Mesendoderm (in vitro differentiated cells): ENCODE measurements around the gene CA5B.
A peak's percentile ranks its signal among the peaks of the same experiment; 100 is the strongest.
"Not testable (repeated sequence)": the region's sequence is repeated elsewhere in the genome, so short reads cannot be mapped to it uniquely, and the experiment has no call there.

Experiments
- DNase-seq: peaks from one replicate; pipeline ENCODE4 v3.0.0; 2013
- H2AK5ac ChIP-seq: 2 replicates; pipeline ENCODE4 v1.6.1; 2013; ENCODE audit warnings: low read length, inconsistent platforms
- H2BK120ac ChIP-seq: 2 replicates; pipeline ENCODE4 v1.6.1; 2013; ENCODE audit warnings: low read depth, mild to moderate bottlenecking, low read length, moderate library complexity, mixed read lengths
- H2BK15ac ChIP-seq: replicated peaks from 2 replicates; pipeline ENCODE4 v1.6.1; 2013; ENCODE audit warnings: low read depth, mild to moderate bottlenecking, moderate library complexity
- H2BK5ac ChIP-seq: 2 replicates; pipeline ENCODE4 v1.6.1; 2013; ENCODE audit warnings: low read length, inconsistent platforms
- H3K18ac ChIP-seq: 2 replicates; pipeline ENCODE4 v1.6.1; 2013; ENCODE audit warnings: mild to moderate bottlenecking, low read length, mixed read lengths
- H3K23ac ChIP-seq: one replicate; pipeline ENCODE4 v1.6.1; 2013; ENCODE audit warnings: low read length
- H3K27ac ChIP-seq: 2 replicates; pipeline ENCODE4 v1.5.1; 2013; ENCODE audit warnings: low read depth, mild to moderate bottlenecking, inconsistent platforms, low read length, moderate library complexity
- H3K27me3 ChIP-seq: 2 replicates; pipeline ENCODE4 v1.6.1; 2013; ENCODE audit warnings: low read length, control low read depth, mild to moderate bottlenecking, inconsistent platforms; ENCODE audit not compliant: insufficient read depth, poor library complexity
- H3K36me3 ChIP-seq: 2 replicates; pipeline ENCODE4 v1.6.1; 2013; ENCODE audit warnings: low read length, inconsistent platforms; ENCODE audit not compliant: control insufficient read depth, insufficient read depth
- H3K4ac ChIP-seq: one replicate; pipeline ENCODE4 v1.6.1; 2013; ENCODE audit warnings: low read depth, mild to moderate bottlenecking, low read length, moderate library complexity
- H3K4me1 ChIP-seq: 2 replicates; pipeline ENCODE4 v1.6.1; 2013; ENCODE audit warnings: low read depth, low read length, inconsistent platforms; ENCODE audit not compliant: control insufficient read depth
- H3K4me2 ChIP-seq: 2 replicates; pipeline ENCODE4 v1.6.1; 2013; ENCODE audit warnings: low read length
- H3K4me3 ChIP-seq: 2 replicates; pipeline ENCODE4 v1.5.1; 2013; ENCODE audit warnings: mild to moderate bottlenecking, low read length
- H3K56ac ChIP-seq: one replicate; pipeline ENCODE4 v1.6.1; 2013; ENCODE audit warnings: low read length
- H3K79me1 ChIP-seq: 2 replicates; pipeline ENCODE4 v1.6.1; 2013; ENCODE audit warnings: low read length, inconsistent platforms
- H3K79me2 ChIP-seq: 2 replicates; pipeline ENCODE4 v1.6.1; 2013; ENCODE audit warnings: mild to moderate bottlenecking, low read length; ENCODE audit not compliant: control insufficient read depth, insufficient read depth
- H3K9ac ChIP-seq: 2 replicates; pipeline ENCODE4 v1.6.1; 2013; ENCODE audit warnings: low read length, inconsistent platforms
- H4K5ac ChIP-seq: one replicate; pipeline ENCODE4 v1.6.1; 2013; ENCODE audit warnings: low read length
- H4K8ac ChIP-seq: one replicate; pipeline ENCODE4 v1.6.1; 2013; ENCODE audit warnings: low read depth, mild to moderate bottlenecking, control low read depth, low read length, moderate library complexity
- WGBS: extraction: QIAGEN DNeasy Blood & Tissue Kit; methylation state at CpG from one replicate; pipeline ENCODE4 v1.1.7; 2013; ENCODE audit warnings: low lambda C conversion rate, missing lambda C conversion rate; ENCODE audit not compliant: insufficient coverage; ENCODE audit errors: extremely low coverage; 5-methylcytosine and 5-hydroxymethylcytosine counted together

Gene CA5B

GRCh38 chrX:15704273-15704672, 33.8 kb upstream of the CA5B start:
- H4K5ac ChIP-seq, H3K9ac ChIP-seq, H3K18ac ChIP-seq, H3K4ac ChIP-seq, H2BK5ac ChIP-seq, H3K79me2 ChIP-seq, H3K4me1 ChIP-seq, H3K4me3 ChIP-seq, H2BK15ac ChIP-seq, H2BK120ac ChIP-seq, H3K56ac ChIP-seq, H3K79me1 ChIP-seq, DNase-seq, H3K23ac ChIP-seq, H3K4me2 ChIP-seq, H3K27ac ChIP-seq, H4K8ac ChIP-seq, H2AK5ac ChIP-seq, H3K36me3 ChIP-seq, H3K27me3 ChIP-seq: not testable (repeated sequence)
- no CpG with 5 or more reads among the region's 8 CpGs for WGBS

DNA sequence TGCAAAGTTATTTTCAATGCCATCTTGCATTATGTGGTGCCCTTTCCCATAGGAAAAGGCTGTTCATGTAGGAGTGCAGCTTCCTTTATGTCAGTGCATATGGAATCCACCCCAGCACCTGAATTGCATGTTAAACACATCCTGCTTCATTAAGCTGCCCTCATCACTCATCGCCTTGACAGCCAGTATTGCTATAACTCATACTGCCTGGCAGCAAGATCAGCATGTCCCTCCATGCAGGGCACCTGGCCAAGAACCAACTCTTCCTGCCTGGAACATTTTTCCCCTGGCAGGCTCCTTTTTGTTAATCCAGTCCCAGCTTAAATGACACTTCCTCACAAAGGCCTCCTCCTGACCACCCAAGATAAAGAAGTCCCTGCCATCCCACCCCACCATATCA, 23.5 kb upstream of the CA5B start:
- no peaks in the 10 kb centered on the region for H3K36me3 ChIP-seq
- H3K9ac ChIP-seq: no peak overlapping the region
- H3K56ac ChIP-seq: no peak overlapping the region
- no peak overlapping the region for H3K27ac ChIP-seq
- no peaks in the 10 kb centered on the region for H3K4me1 ChIP-seq
- H3K4me3 ChIP-seq: no peak overlapping the region
- H3K23ac ChIP-seq: no peak overlapping the region
- H3K18ac ChIP-seq: no peak overlapping the region
- no peaks in the 10 kb centered on the region for H3K79me1 ChIP-seq
- no peak overlapping the region for H2BK120ac ChIP-seq
- H4K8ac ChIP-seq: no peak overlapping the region
- H2AK5ac ChIP-seq: no peak overlapping the region
- H3K27me3 ChIP-seq: no peaks in the 10 kb centered on the region
- H3K4me2 ChIP-seq: no peak overlapping the region
- no CpG with 5 or more reads among the region's 1 CpG for WGBS
- no peak overlapping the region for H3K4ac ChIP-seq
- H3K79me2 ChIP-seq: no peaks in the 10 kb centered on the region
- no peak overlapping the region for H4K5ac ChIP-seq
- H2BK15ac ChIP-seq: no peak overlapping the region
- no peak for DNase-seq
- no peak overlapping the region for H2BK5ac ChIP-seq

DNA sequence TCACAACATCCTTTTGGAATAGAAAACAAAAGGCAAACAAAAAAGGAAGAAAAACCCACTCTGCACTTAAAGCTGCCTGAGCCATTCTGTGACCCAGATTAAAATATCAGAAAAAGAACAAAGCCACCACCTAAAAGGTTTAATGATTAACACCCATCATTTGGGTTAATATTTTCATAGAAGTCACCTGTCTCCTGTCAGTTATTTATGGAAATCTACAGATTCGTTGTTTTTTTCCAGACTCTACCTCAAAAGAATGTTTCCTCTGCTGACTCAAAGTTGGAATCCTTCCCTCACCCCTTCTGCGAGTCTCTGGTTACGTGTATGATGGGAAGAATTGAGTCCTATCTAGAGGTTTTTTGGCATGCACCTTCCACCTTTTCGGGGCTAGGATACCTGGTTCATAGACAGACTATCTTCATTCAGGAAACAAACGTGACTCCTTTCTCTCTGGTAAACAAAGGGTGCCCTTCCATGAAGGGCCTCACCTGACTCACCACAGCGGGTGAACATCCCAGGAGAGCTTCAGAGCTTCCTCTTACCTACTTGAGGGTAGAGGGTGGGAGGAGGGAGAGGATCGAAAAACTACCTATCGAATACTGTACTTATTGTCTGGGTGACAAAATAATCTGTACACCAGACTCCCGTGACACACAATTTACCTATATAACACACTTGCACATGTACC, 19.6 kb upstream of the CA5B start:
- H4K5ac ChIP-seq: no peak overlapping the region
- WGBS: no CpG with 5 or more reads among the region's 9 CpGs
- no peak overlapping the region for H3K4me3 ChIP-seq
- H3K79me2 ChIP-seq: no peaks in the 10 kb centered on the region
- no peak overlapping the region for H3K23ac ChIP-seq
- H3K9ac ChIP-seq: no peak overlapping the region
- H2BK5ac ChIP-seq: no peak overlapping the region
- no peak overlapping the region for H2AK5ac ChIP-seq
- H3K36me3 ChIP-seq: no peaks in the 10 kb centered on the region
- peak; percentile 35 for DNase-seq
- no peak overlapping the region for H2BK120ac ChIP-seq
- no peak overlapping the region for H3K27ac ChIP-seq
- no peak overlapping the region for H3K4me2 ChIP-seq
- no peak overlapping the region for H3K56ac ChIP-seq
- H3K18ac ChIP-seq: no peak overlapping the region
- no peaks in the 10 kb centered on the region for H3K4me1 ChIP-seq
- H3K79me1 ChIP-seq: no peaks in the 10 kb centered on the region
- no peak overlapping the region for H4K8ac ChIP-seq
- H3K27me3 ChIP-seq: no peaks in the 10 kb centered on the region
- H3K4ac ChIP-seq: no peak overlapping the region
- no peak overlapping the region for H2BK15ac ChIP-seq

DNA sequence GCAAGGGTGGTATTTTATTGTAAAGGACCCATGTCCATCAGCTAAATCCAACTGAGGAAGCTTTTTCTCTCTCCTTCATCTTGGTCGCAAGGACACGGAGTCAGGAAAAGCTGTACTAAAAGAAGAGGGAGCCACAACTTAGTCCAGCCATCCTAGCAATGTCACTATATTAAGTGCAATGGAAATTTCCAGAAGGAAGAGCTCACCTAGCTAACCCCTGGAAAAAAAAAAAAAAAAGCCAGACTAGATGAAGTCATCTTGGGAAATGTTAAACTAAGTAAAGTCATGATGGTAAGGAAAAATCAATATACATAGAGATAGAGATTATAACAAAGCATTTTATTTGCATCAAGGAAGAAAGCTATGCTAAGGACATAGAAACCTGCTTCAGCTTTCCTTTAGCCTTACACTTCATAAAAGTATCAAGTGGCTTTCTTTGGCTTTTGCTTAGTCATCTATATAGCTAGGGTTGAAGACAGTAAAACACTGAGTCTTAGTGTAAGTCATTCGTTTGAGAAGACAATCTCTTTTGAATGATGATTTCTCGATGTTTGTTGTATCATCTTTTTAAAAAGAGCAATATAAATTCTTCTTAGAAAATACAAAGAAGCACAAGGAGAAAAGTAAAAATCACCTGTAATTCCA, 18.6 kb upstream of the CA5B start:
- Histone ChIP-seq H3K27me3 (no peaks in the 10 kb centered on the region), H4K8ac (no peak overlapping the region), H3K4me3 (no peak overlapping the region), H3K56ac (no peak overlapping the region), H3K79me1 (no peaks in the 10 kb centered on the region), H3K9ac (no peak overlapping the region), H3K23ac (no peak overlapping the region), H3K4me1 (no peaks in the 10 kb centered on the region), H3K79me2 (no peaks in the 10 kb centered on the region), H2AK5ac (no peak overlapping the region), H3K4me2 (no peak overlapping the region), H3K36me3 (no peaks in the 10 kb centered on the region), H2BK5ac (no peak overlapping the region), H2BK120ac (no peak overlapping the region), H3K18ac (no peak overlapping the region), H4K5ac (no peak overlapping the region), H3K4ac (peak overlapping the region; percentile 16), H2BK15ac (no peak overlapping the region), H3K27ac (no peak overlapping the region)
- WGBS: no CpG with 5 or more reads among the region's 4 CpGs
- peak; percentile 26 for DNase-seq

DNA sequence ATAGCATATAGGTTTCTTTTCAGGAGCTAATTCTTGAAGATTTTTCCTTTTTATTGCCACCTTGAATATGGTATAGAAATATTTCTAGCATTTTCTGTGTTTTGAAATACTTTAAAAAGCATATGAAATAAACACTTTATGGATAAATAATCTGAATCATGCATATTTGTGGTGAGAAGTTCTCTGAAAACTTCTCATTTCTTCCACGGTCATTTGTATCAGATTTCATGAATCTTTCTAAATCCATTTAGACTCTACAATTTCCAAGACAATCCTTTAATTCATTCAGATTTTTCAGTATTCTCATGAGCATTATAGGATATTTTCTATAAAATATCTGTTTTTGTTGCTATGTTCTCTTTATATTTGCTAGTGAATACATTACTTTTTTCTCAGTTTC, 16.2 kb upstream of the CA5B start:
- Histone ChIP-seq H3K4me3 (no peak overlapping the region), H3K27me3 (no peaks in the 10 kb centered on the region), H3K79me1 (no peaks in the 10 kb centered on the region), H2BK15ac (no peak overlapping the region), H3K79me2 (no peaks in the 10 kb centered on the region), H3K36me3 (no peaks in the 10 kb centered on the region), H3K23ac (no peak overlapping the region), H3K27ac (no peak overlapping the region), H3K4me1 (no peaks in the 10 kb centered on the region), H3K56ac (no peak overlapping the region), H3K4ac (no peak overlapping the region), H3K18ac (no peak overlapping the region), H2BK120ac (no peak overlapping the region), H4K8ac (no peak overlapping the region), H2BK5ac (no peak overlapping the region), H2AK5ac (no peak overlapping the region), H3K9ac (no peak overlapping the region), H3K4me2 (no peak overlapping the region), H4K5ac (no peak overlapping the region)
- no peak for DNase-seq
- no CpG with 5 or more reads among the region's 1 CpG for WGBS
